Measurements from ENCODE around the gene ANO10. TPM values are rescaled to one million over a fixed set of nuclear protein-coding genes. Genes with fewer than 3 reads are reported as not detected.

ANO10 gene
- total and polyA plus RNA-seq, 2 of the 8 experiments (the other 6 are each of a cell fraction or from before 2014, with no cell fraction given), result 38.0 to 53.2 TPM

DNA sequence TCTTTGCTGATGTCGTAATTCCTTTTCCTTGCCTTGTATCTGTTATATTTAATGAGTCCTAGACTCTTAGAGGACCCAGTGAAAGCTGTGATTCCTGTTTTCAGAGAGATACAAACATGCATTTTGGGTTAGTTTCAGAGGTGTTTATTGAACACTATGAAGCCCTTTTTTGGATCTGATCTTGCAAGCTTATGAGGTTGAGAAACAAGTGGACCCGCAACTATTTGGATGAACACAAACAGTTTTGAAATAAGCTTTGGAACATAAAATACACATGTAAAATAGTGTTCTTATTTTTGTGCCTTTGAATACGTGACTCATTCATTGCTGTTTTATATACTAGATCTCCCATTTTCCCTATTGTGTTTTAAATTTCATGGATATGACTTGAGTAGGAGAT lies 302.0 kb downstream of the ANO10 start:
- no peak overlapping the region for H3K27ac ChIP-seq (ENCODE audit: low read depth, low read length)
- no peak overlapping the region for H3K56ac ChIP-seq (replicated peaks; ENCODE audit: insufficient read length, low read depth, low read length)
- WGBS, 2 experiments (ENCODE audit: extremely low coverage in 1 of 2, insufficient coverage in 1 of 2, insufficient read length in 1 of 2, insufficient replicate concordance in 2 of 2, low coverage in 1 of 2, low lambda C conversion rate in 2 of 2, missing lambda C conversion rate in 1 of 2), result 86% methylated on average over 3 of the region's 3 CpGs; no CpG with 5 or more reads in 1 of the 2 experiments
- H2BK15ac ChIP-seq (ENCODE audit: low read length), result no peak overlapping the region
- CTCF ChIA-PET (ENCODE audit: partially characterized antibody), result interaction anchor here (1.0 kb wide), 1 partner anchor 357 kb away, joined by 3 read pairs; no protein-coding TSS in a partner anchor
- TF ChIP-seq ZNF274 (IDR thresholded peaks at IDR 0.05; ENCODE audit: borderline replicate concordance, extremely low read depth, low read length) (no peak), SIX5 (IDR thresholded peaks at IDR 0.05; ENCODE audit: low read depth, low read length) (no peak), CHD1 (IDR thresholded peaks at IDR 0.05; ENCODE audit: low read depth, low read length) (no peak), TEAD4 (IDR thresholded peaks at IDR 0.05; ENCODE audit: low read depth, low read length) (no peak), RXRA (IDR thresholded peaks at IDR 0.05; ENCODE audit: insufficient read depth, low read depth, low read length) (no peak), SP1 (IDR thresholded peaks at IDR 0.05; ENCODE audit: low read depth, low read length) (no peak), GABPA (IDR thresholded peaks at IDR 0.05; ENCODE audit: borderline replicate concordance, insufficient read depth, low read length) (no peak), CBX5 (IDR thresholded peaks at IDR 0.05; ENCODE audit: low read depth, low read length) (no peak), CEBPB (IDR thresholded peaks at IDR 0.05; ENCODE audit: low read depth, low read length) (no peak), CTBP2 (IDR thresholded peaks at IDR 0.05; ENCODE audit: borderline replicate concordance, insufficient read depth, insufficient read length, low read length) (no peak), TBP (IDR thresholded peaks at IDR 0.05; ENCODE audit: low read depth, low read length) (no peak), KDM5A (IDR thresholded peaks at IDR 0.05; ENCODE audit: low read length) (no peak), TAF7 (optimal IDR thresholded peaks at IDR 0.05; ENCODE audit: borderline replicate concordance, low read depth, low read length) (no peak), FOSL1 (IDR thresholded peaks at IDR 0.05; ENCODE audit: insufficient read depth, low read depth, low read length) (no peak)
- DNase-seq (ENCODE audit: low read depth in 1 of 2, low spot score in 2 of 2), result no peak
- H3K4ac ChIP-seq (replicated peaks; ENCODE audit: insufficient read length, low read depth, low read length), result no peak overlapping the region
- H3K23ac ChIP-seq (ENCODE audit: insufficient read length), result no peak overlapping the region
- no peak overlapping the region for H2BK120ac ChIP-seq (replicated peaks; ENCODE audit: low read depth, low read length)
- H3K23me2 ChIP-seq (ENCODE audit: low read depth, low read length), result no peaks in the 10 kb centered on the region; the same call in 1 of the 2 replicates
- H2BK5ac ChIP-seq (ENCODE audit: low read depth, low read length), result no peak overlapping the region
- peaks cover 3% of the 10 kb centered on the region for H3K79me1 ChIP-seq (ENCODE audit: low read depth, low read length)
- H2AK5ac ChIP-seq (ENCODE audit: low read depth, low read length), result no peak overlapping the region
- H3K36me3 ChIP-seq (ENCODE audit: control insufficient read depth in 2 of 4, insufficient read depth in 4 of 4, low read length in 3 of 4), result no peaks in the 10 kb centered on the region
- H3K14ac ChIP-seq (ENCODE audit: insufficient read length), result no peak overlapping the region
- POLR2A ChIA-PET (ENCODE audit: partially characterized antibody), result no interaction called here
- no peak overlapping the region for H3K4me3 ChIP-seq (ENCODE audit: extremely low read depth in 1 of 4, insufficient read depth in 2 of 4, low read depth in 3 of 4, low read length in 4 of 4)
- H2AFZ ChIP-seq (ENCODE audit: low read length), result no peak overlapping the region
- peaks cover 3 to 12% of the 10 kb centered on the region in 2 experiments; a peak in 2 of 4 replicates for H3K79me2 ChIP-seq (ENCODE audit: control insufficient read depth in 1 of 2, insufficient read depth in 2 of 2, low read length in 2 of 2)
- no peak overlapping the region for H3K18ac ChIP-seq (ENCODE audit: extremely low read depth, low read length)
- peaks cover 0 to 6% (median 1%) of the 10 kb centered on the region in 4 experiments; a peak in 3 of 7 replicates for H3K4me1 ChIP-seq (replicated peaks in 1 of 4; ENCODE audit: control insufficient read depth in 3 of 4, insufficient read depth in 4 of 4, low read length in 3 of 4)
- H2BK20ac ChIP-seq (ENCODE audit: low read length), result no peak overlapping the region
- H3K9ac ChIP-seq (replicated peaks in 1 of 4; ENCODE audit: extremely low read depth in 1 of 4, low read depth in 3 of 4, low read length in 3 of 4), result no peak overlapping the region
- H4K20me1 ChIP-seq (replicated peaks in 1 of 2; ENCODE audit: control insufficient read depth in 1 of 2, insufficient read depth in 2 of 2, low read length in 2 of 2), result no peaks in the 10 kb centered on the region
- H3K9me3 ChIP-seq (ENCODE audit: insufficient read depth in 2 of 2, low read depth in 1 of 2, low read length in 1 of 2), result no peaks in the 10 kb centered on the region
- H4K8ac ChIP-seq (ENCODE audit: extremely low read depth, insufficient read depth, low read length), result no peak overlapping the region
- no peak overlapping the region for H4K5ac ChIP-seq (ENCODE audit: insufficient read length, low read depth, low read length)
- no peak overlapping the region for H3K4me2 ChIP-seq (ENCODE audit: insufficient read depth in 1 of 2, low read depth in 2 of 2, low read length in 2 of 2)
- no peak for FAIRE-seq
- no peak overlapping the region for H4K91ac ChIP-seq (replicated peaks; ENCODE audit: insufficient read length, low read length)
- no peak overlapping the region for H2BK12ac ChIP-seq (ENCODE audit: low read depth, low read length)
- H3K27me3 ChIP-seq (replicated peaks in 1 of 4; ENCODE audit: control insufficient read depth in 3 of 4, extremely low read depth in 1 of 4, insufficient read depth in 3 of 4, low read length in 3 of 4), result no peaks in the 10 kb centered on the region

Measured in H1 (cell line).